ENCODE data around the gene DBT. TPM values are rescaled to one million over a fixed set of nuclear protein-coding genes. Genes with fewer than 3 reads are reported as not detected.

DBT gene
- total RNA-seq, 1 experiment from 2014 or later = 3.6 TPM

- no peak for DNase-seq (ENCODE audit: low spot score)
Observed at GRCh38 chr1:100198596-100198995, 51.0 kb downstream of the DBT start.

GRCh38 chr1:100188617-100189016 lies 61.0 kb downstream of the DBT start:
- no peak for DNase-seq (ENCODE audit: low spot score)

GRCh38 chr1:100187912-100188311 lies 61.7 kb downstream of the DBT start:
- DNase-seq (ENCODE audit: low spot score) = no peak

- no peak for DNase-seq (ENCODE audit: low spot score)
Observed at GRCh38 chr1:100184536-100184935, 65.1 kb downstream of the DBT start.

GRCh38 chr1:100183370-100183769 lies 66.3 kb downstream of the DBT start:
- no peak for DNase-seq (ENCODE audit: low spot score)

GRCh38 chr1:100178091-100178490 lies 71.5 kb downstream of the DBT start, which contains the start of gene LRRC39:
Gene LRRC39 (minus strand): TSS chr1:100178256. CDS start chr1:100168516, 9,740 bp downstream.
- no peak for DNase-seq (ENCODE audit: low spot score)

GRCh38 chr1:100177295-100178041 lies 72.2 kb downstream of the DBT start:
- no peak for DNase-seq (ENCODE audit: low spot score)

- no peak for DNase-seq (ENCODE audit: low spot score)
Observed at GRCh38 chr1:100168051-100168450, 81.6 kb downstream of the DBT start.

GRCh38 chr1:100164702-100165101 lies 84.9 kb downstream of the DBT start:
- DNase-seq (ENCODE audit: low spot score) = no peak

- DNase-seq (ENCODE audit: low spot score) = no peak
Observed at GRCh38 chr1:100164216-100164615, 85.4 kb downstream of the DBT start.

GRCh38 chr1:100162881-100163280 lies 86.8 kb downstream of the DBT start:
- DNase-seq (ENCODE audit: low spot score) = no peak

GRCh38 chr1:100152271-100152670 lies 97.4 kb downstream of the DBT start:
- DNase-seq (ENCODE audit: low spot score) = no peak

GRCh38 chr1:100151679-100152078 lies 98.0 kb downstream of the DBT start:
- no peak for DNase-seq (ENCODE audit: low spot score)

- no peak for DNase-seq (ENCODE audit: low spot score)
Observed at GRCh38 chr1:100147875-100148274, 101.8 kb downstream of the DBT start.

- DNase-seq (ENCODE audit: low spot score) = no peak
Observed at GRCh38 chr1:100146958-100147357, 102.7 kb downstream of the DBT start.

- DNase-seq (ENCODE audit: low spot score) = no peak
Observed at GRCh38 chr1:100145116-100145515, 104.5 kb downstream of the DBT start.

- no peak for DNase-seq (ENCODE audit: low spot score)
Observed at GRCh38 chr1:100142343-100142742, 107.3 kb downstream of the DBT start.

- no peak for DNase-seq (ENCODE audit: low spot score)
Observed at GRCh38 chr1:100141192-100141591, 108.4 kb downstream of the DBT start.

GRCh38 chr1:100137602-100138001 lies 112.0 kb downstream of the DBT start:
- no peak for DNase-seq (ENCODE audit: low spot score)
